22Rv1 (cell line): ENCODE results near the gene LCN15.
"Not testable (repeated sequence)": the region's sequence is repeated elsewhere in the genome, so short reads cannot be mapped to it uniquely, and the experiment has no call there.

ENCODE experiments used
- H3K27ac ChIP-seq: fragments of 450-650 bp; 2 replicates; pipeline ENCODE4 v1.5.1; 2017
- ZFX ChIP-seq: fragments of 450-650 bp; IDR thresholded peaks from 2 replicates; pipeline ENCODE4 v1.6.1; 2017; ENCODE audit warnings: antibody characterized with exemption, borderline replicate concordance
- TF ChIP-seq, protein P1 (sequence below): fragments of 450-650 bp; IDR thresholded peaks from 2 replicates; pipeline ENCODE4 v1.5.1; 2017; ENCODE audit warnings: mild to moderate bottlenecking

The LCN15 gene

DNA sequence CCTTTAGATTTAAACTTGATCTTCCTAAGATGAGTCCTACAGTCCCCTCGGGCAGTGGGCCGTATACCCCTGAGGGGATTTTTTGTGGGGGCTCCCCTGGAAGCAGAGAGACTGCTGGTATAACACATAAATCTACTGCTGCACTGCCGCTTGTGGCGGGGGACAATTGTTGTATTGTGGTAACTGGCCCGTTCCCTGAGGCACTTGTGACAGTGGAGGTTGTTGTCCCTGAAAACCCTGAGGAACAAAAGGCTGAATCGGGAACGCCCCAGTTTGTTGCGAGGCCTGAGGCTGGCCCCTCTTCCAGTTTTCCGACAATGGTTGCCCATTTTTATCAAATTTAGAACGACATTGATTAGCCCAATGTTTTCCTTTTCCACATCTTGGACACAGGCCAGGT is 22.1 kb upstream of the LCN15 start:
- H3K27ac ChIP-seq = no peak overlapping the region
- TF ChIP-seq ZFX = no peak
- TF ChIP-seq, protein P1, sequence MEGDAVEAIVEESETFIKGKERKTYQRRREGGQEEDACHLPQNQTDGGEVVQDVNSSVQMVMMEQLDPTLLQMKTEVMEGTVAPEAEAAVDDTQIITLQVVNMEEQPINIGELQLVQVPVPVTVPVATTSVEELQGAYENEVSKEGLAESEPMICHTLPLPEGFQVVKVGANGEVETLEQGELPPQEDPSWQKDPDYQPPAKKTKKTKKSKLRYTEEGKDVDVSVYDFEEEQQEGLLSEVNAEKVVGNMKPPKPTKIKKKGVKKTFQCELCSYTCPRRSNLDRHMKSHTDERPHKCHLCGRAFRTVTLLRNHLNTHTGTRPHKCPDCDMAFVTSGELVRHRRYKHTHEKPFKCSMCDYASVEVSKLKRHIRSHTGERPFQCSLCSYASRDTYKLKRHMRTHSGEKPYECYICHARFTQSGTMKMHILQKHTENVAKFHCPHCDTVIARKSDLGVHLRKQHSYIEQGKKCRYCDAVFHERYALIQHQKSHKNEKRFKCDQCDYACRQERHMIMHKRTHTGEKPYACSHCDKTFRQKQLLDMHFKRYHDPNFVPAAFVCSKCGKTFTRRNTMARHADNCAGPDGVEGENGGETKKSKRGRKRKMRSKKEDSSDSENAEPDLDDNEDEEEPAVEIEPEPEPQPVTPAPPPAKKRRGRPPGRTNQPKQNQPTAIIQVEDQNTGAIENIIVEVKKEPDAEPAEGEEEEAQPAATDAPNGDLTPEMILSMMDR = no peak

DNA sequence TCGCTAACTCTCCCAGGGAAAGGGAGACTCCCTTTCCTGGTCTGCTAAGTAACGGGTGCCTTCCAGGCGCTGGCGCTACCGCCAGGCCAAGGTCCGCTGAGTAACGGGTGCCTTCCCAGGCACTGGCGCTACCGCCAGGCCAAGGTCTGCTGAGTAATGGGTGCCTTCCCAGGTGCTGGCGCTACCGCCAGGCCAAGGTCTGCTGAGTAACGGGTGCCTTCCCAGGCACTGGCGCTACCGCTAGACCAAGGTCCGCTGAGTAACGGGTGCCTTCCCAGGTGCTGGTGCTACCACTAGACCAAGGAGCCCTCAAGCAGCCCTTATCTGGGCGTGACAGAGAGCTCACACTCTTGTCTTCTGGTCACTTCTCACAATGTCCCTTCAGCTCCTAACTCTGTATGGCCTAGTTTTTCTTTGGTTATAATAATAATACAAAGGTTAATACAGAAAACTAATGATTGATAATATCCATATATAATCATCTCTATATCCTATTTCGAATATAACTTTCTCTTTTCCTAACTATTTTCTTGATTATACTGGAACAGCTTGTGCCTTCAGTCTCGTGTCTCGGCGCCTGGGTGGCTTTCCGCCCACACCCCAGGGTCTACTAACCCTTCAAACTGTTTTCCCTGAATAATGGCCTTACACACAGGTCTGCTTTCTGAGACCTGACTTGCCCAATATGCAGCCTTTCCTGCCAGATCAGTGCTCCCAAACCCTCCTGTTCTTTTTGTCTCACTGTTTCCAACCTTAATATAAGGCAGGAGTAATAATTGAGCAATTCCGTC is 21.4 kb upstream of the LCN15 start:
- H3K27ac ChIP-seq = not testable (repeated sequence)

DNA sequence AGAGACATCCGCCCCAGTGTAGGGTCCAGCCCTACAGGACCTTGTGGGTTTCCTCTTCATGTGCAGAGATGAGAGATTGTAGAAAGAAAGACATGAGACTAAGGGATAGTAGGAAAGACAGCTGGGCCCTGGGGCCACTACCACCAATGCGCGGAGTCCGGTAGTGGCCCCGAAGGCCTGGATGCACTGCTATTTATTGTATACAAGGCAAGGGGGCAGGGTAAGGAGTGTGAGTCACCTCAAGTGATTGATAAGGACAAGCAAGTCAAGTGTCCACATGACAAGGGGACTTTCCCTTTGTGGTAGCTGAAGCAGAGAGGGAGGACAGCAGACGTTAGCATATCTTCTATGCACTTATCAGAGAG is 20.7 kb upstream of the LCN15 start:
- TF ChIP-seq, protein P1 = no peak
- TF ChIP-seq ZFX = no peak

DNA sequence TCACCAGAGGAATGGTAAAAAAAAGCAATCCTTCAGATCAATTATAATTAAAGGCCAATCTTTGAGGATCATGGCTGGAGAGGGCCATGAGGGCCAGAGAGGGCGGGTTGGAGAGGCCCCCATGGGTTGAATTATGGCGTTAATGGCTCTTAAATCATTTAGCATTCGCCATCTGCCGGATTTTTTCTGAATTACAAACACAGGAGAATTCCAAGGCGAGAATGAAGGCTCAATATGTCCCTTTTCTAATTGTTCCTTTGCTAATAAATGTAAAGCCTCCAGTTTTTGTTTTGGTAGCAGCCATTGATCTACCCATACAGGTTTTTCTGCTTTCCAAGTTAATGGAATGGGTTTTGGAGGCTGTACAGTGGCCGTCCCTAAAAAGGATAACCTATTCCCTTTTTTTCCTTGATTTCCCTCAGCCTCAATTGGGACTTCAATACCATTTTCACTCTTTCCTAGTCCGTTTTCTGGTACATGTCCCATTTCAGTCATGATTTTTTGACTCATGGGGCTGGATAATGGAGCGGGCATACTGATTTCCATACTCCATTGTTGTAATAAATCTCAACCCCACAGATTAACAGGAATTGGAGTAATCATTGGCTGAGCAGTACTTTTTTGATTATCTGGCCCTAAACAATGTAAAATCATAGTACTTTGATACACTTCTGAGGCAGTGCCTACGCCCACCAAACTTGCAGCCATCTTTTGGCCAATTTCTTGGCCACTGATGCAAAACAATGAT is 20.1 kb upstream of the LCN15 start:
- TF ChIP-seq, protein P1 = peak; percentile 70
- no peak for TF ChIP-seq ZFX
- no peak overlapping the region for H3K27ac ChIP-seq

More for the DNA sequence above, 20.7 kb upstream of the LCN15 start:
- H3K27ac ChIP-seq = no peak overlapping the region

DNA sequence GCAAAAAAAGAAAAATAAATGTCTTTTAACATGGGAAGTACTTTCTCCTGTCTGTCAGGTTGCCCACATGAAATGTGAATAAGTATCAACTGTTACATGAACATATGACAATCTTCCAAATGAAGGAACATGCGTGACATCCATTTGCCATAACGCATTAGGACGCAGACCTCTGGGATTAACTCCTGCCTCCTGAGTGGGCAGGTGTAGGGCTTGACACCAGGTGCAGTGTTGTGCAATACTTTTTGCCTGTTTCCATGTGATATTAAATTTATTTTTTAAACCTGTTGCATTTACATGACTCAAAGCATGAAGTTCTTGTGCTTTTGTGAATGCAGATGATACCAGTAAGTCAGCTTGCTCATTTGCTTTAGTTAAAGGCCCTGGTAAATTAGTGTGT is 18.1 kb upstream of the LCN15 start:
- no peak for TF ChIP-seq ZFX
- TF ChIP-seq, protein P1 = no peak
- H3K27ac ChIP-seq = no peak overlapping the region

DNA sequence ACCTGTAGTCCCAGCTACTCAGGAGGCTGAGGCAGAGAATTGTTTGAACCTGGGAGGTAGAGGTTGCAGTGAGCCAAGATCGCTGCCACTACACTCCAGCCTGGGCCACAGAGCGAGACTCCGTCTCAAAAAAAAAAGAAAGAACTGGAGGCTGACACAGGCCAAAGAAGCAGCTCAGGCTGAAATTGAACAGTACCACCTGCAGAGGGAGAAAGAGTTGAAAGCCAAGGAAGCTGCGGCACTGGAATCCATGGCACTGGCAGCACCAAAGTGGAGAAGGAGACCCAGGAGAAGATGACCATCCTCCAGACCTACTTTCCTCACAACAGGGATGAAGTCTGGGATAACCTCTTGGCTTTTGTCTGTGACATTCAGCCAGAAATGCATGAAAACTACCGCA is 15.5 kb upstream of the LCN15 start:
- TF ChIP-seq, protein P1 = 0 out of 2 replicates have a peak, but pooled peaks have one; percentile 7
- TF ChIP-seq ZFX = no peak

DNA sequence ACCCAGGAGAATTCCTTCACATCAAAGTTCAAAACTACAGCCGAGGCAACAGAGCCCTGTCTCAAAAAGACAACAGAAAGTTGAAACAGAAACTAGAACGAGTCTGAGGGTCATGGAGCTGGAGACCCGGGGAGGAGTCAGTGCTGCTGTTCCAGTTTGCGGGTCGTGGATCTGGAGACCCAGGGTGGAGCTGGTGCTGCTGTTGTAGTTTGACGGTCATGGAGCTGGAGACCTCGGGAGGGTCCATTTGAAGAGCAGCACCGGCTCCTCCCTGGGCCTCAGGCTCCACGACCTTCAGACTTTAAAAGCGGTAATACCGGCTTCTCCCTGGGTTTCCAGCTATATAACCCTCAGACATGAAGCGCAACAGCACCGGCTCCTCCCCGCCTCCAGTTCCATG is 13.0 kb upstream of the LCN15 start:
- TF ChIP-seq, protein P1 = no peak
- TF ChIP-seq ZFX = no peak
- H3K27ac ChIP-seq = no peak overlapping the region

More for the DNA sequence above, 15.5 kb upstream of the LCN15 start:
- no peak overlapping the region for H3K27ac ChIP-seq
